Right atrium auricular region (tissue), 2 donors: ENCODE data around the gene EIF2S2. TPM values are rescaled to one million over a fixed set of nuclear protein-coding genes. Genes with fewer than 3 reads are reported as not detected.
A peak's percentile ranks its signal among the peaks of the same experiment; 100 is the strongest.

Experiments used
- DNase-seq: peaks from one replicate; pipeline ENCODE4 v3.0.0-alpha.2; 2019; ENCODE audit warnings: low spot score
- H3K27ac ChIP-seq, 2 donors: fragments of 200-600 bp; sonication (generic); 1 replicate in 1 of 2; 2 replicates in 1 of 2; pipeline ENCODE4 v1.5.1; 2016 to 2019
- H3K27me3 ChIP-seq, 2 donors: fragments of 200-600 bp; sonication (generic); one replicate each; pipeline versions ENCODE4 v1.5.1 to v1.6.0; 2017 to 2019
- H3K36me3 ChIP-seq: fragments of 200-600 bp; sonication (generic); one replicate; pipeline ENCODE4 v1.5.1; 2016
- H3K4me1 ChIP-seq, 2 donors: fragments of 200-600 bp; sonication (generic); one replicate each; pipeline versions ENCODE4 v1.5.1 to v1.6.0; 2017 to 2019
- H3K4me3 ChIP-seq, 2 donors: fragments of 200-600 bp; sonication (generic); 1 replicate in 1 of 2; 2 replicates in 1 of 2; pipeline ENCODE4 v1.5.1; 2017 to 2019; ENCODE audit warnings: mild to moderate bottlenecking in 1 of 2, moderate library complexity in 1 of 2
- H3K9me3 ChIP-seq, 2 donors: fragments of 200-600 bp; sonication (generic); one replicate each; pipeline ENCODE4 v1.5.1; 2019
- microRNA-seq, 2 donors: library from miRNA; unstranded; fragments of <30 nt; microRNA quantifications; one replicate each; pipeline ENCODE4, GENCODE V29; 2016 to 2017; ENCODE audit warnings: borderline number of aligned reads in 2 of 2, borderline replicate concordance in 1 of 2
- total RNA-seq, 2 donors: library from RNA; depleted of rRNA; stranded (reverse); fragments of >200 nt; gene quantifications; one replicate each; pipeline ENCODE4 v1.1.0, GENCODE V29; 2016
- TF ChIP-seq, protein P1 (sequence below), 2 donors: fragments of 200-600 bp; sonication (generic); IDR thresholded peaks; one replicate each; pipeline ENCODE4 v1.5.1; 2019; ENCODE audit warnings: antibody characterized with exemption in 2 of 2

Gene EIF2S2
- total RNA-seq, 2 donors from 2014 or later = 35.1 to 35.6 TPM

DNA sequence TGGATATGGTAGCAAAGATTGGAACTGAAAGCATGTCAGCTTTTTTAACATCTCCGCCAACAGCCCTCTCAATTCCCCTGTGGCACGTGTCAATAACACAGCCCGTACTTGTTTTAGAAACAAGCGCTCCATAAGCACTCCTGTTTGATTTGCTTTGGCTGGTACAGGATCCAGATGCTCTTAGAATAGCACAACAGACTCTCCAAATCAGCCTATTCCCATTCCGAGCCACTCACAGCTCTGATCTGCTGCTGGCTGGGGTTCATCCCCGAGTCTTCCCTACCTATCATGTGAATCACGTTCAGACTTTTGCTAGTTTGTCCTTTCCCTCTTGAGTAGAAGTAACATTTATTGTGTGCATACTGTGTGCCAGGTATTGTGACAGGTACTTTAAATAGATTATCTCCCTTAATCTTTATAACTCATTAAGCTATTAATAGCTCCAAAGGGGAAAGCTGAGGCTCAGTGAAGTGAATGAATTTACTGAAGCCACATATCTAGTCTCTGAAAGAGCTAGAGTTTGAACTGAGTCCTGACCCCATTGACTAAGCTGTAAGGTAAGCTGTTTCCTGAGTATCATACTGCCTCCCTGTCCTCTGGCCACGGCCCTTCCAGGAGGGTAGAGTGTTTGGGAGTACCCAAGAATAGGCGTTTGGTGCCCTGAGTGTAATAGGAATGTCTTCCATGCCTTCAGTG lies 71.6 kb downstream of the EIF2S2 start:
- TF ChIP-seq, protein P1, sequence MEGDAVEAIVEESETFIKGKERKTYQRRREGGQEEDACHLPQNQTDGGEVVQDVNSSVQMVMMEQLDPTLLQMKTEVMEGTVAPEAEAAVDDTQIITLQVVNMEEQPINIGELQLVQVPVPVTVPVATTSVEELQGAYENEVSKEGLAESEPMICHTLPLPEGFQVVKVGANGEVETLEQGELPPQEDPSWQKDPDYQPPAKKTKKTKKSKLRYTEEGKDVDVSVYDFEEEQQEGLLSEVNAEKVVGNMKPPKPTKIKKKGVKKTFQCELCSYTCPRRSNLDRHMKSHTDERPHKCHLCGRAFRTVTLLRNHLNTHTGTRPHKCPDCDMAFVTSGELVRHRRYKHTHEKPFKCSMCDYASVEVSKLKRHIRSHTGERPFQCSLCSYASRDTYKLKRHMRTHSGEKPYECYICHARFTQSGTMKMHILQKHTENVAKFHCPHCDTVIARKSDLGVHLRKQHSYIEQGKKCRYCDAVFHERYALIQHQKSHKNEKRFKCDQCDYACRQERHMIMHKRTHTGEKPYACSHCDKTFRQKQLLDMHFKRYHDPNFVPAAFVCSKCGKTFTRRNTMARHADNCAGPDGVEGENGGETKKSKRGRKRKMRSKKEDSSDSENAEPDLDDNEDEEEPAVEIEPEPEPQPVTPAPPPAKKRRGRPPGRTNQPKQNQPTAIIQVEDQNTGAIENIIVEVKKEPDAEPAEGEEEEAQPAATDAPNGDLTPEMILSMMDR (IDR thresholded peaks at IDR 0.05) = no peak
- no peak for DNase-seq
- H3K27ac ChIP-seq = peak overlapping the region; percentile 73 to 75
- H3K27me3 ChIP-seq = no peaks in the 10 kb centered on the region
- peaks cover 6 to 89% of the 10 kb centered on the region in 2 donors for H3K4me1 ChIP-seq
- H3K9me3 ChIP-seq = no peaks in the 10 kb centered on the region
- no peaks in the 10 kb centered on the region for H3K36me3 ChIP-seq
- H3K4me3 ChIP-seq = no peak overlapping the region

Small RNA genes lying within 50 kb of the gene (microRNA-seq; reads per million reads assigned to microRNA genes)
- gene MIR4755 = 0 reads per million in 2 donors

Other genes with a start within 250 kb of the EIF2S2 start
- gene RALY, start 118.3 kb downstream of the EIF2S2 start, total RNA-seq = 10 to 100 TPM; 74.2 to 86.4 TPM
- 1 to 10 TPM in 1 of 2 donors, not detected in 1; 2.7 TPM for gene ASIP, start 129.2 kb upstream of the EIF2S2 start, total RNA-seq
- gene AHCY, start 191.1 kb upstream of the EIF2S2 start, total RNA-seq = 10 to 100 TPM; 51.9 to 59.7 TPM